H1 (cell line): Measurements from ENCODE around the gene MTURN. TPM values are rescaled to one million over a fixed set of nuclear protein-coding genes. Genes with fewer than 3 reads are reported as not detected.

Experiments used
- BACH1 ChIP-seq: IDR thresholded peaks from 2 replicates; pipeline ENCODE4 v1.6.1; 2012; ENCODE audit warnings: low read length, improper control_type of control experiment
- BCL11A ChIP-seq, 2 experiments: IDR thresholded peaks; one replicate each; pipeline ENCODE4 v1.6.1; 2011; ENCODE audit warnings: low read depth in 2 of 2, low read length in 2 of 2, mild to moderate bottlenecking in 2 of 2
- BRCA1 ChIP-seq: IDR thresholded peaks from 2 replicates; pipeline ENCODE4 v1.6.1; 2012; ENCODE audit warnings: low read depth, low read length, improper control_type of control experiment
- CEBPB ChIP-seq: IDR thresholded peaks from 2 replicates; pipeline ENCODE4 v1.6.1; 2012; ENCODE audit warnings: low read depth, low read length
- CHD1 ChIP-seq: IDR thresholded peaks from 2 replicates; pipeline ENCODE4 v1.6.1; 2012; ENCODE audit warnings: low read depth, low read length, improper control_type of control experiment
- CTCF ChIP-seq, 3 experiments: IDR thresholded peaks; 1 replicate in 2 of 3; 2 replicates in 1 of 3; pipeline versions ENCODE4 v1.5.1 to v1.6.1; 2011; ENCODE audit warnings: low read length in 3 of 3, mild to moderate bottlenecking in 3 of 3, inconsistent platforms in 2 of 3, low read depth in 1 of 3, moderate library complexity in 1 of 3; ENCODE audit not compliant: insufficient read depth in 1 of 3; ENCODE audit errors: control extremely low read depth in 1 of 3
- E2F6 ChIP-seq: IDR thresholded peaks from 2 replicates; pipeline ENCODE4 v1.6.1; 2012; ENCODE audit warnings: inconsistent platforms
- EGR1 ChIP-seq: IDR thresholded peaks from 2 replicates; pipeline ENCODE4 v1.6.1; 2011; ENCODE audit warnings: low read depth, low read length, borderline replicate concordance
- GTF2F1 ChIP-seq: IDR thresholded peaks from 2 replicates; pipeline ENCODE4 v1.6.1; 2012; ENCODE audit warnings: low read depth, low read length, improper control_type of control experiment, borderline replicate concordance
- MAX ChIP-seq: IDR thresholded peaks from 2 replicates; pipeline ENCODE4 v1.6.1; 2012; ENCODE audit warnings: inconsistent platforms
- RFX5 ChIP-seq: IDR thresholded peaks from 2 replicates; pipeline ENCODE4 v1.6.1; 2011; ENCODE audit warnings: low read depth, low read length, improper control_type of control experiment, borderline replicate concordance
- RNF2 ChIP-seq: fragments of 200-900, 300-1000 bp; sonication (generic); IDR thresholded peaks from 2 replicates; pipeline ENCODE4 v1.7.1; 2016; ENCODE audit warnings: borderline replicate concordance, low read depth, mild to moderate bottlenecking, antibody characterized with exemption, low read length; ENCODE audit not compliant: poor library complexity, severe bottlenecking; ENCODE audit errors: missing control alignments
- SAP30 ChIP-seq: fragments of 300-600 bp; sonication (generic); IDR thresholded peaks from 2 replicates; pipeline ENCODE4 v1.7.1; 2012; ENCODE audit warnings: low read length, moderate library complexity, mild to moderate bottlenecking, inconsistent platforms; ENCODE audit not compliant: insufficient read depth, insufficient replicate concordance
- SIN3A ChIP-seq, 2 experiments: IDR thresholded peaks in 1 of 2; conservative IDR thresholded peaks in 1 of 2; 2 replicates each; pipeline ENCODE4 v1.6.1; 2011 to 2012; ENCODE audit warnings: low read length in 2 of 2, improper control_type of control experiment in 1 of 2, low read depth in 1 of 2, mild to moderate bottlenecking in 1 of 2
- SP1 ChIP-seq: IDR thresholded peaks from 2 replicates; pipeline ENCODE4 v1.6.1; 2011; ENCODE audit warnings: low read depth, low read length
- SP2 ChIP-seq: IDR thresholded peaks from 2 replicates; pipeline ENCODE4 v1.6.1; 2012; ENCODE audit warnings: mild to moderate bottlenecking, low read length, inconsistent platforms
- SP4 ChIP-seq: IDR thresholded peaks from 2 replicates; pipeline ENCODE4 v1.6.1; 2012; ENCODE audit warnings: low read length, inconsistent platforms
- SUZ12 ChIP-seq: fragments of 200-600 bp; sonication (generic); IDR thresholded peaks from 2 replicates; pipeline ENCODE4 v1.6.1; 2012; ENCODE audit warnings: mild to moderate bottlenecking, inconsistent platforms, low read length, moderate library complexity, mixed read lengths
- TCF12 ChIP-seq: IDR thresholded peaks from 2 replicates; pipeline ENCODE4 v1.6.1; 2011; ENCODE audit warnings: low read depth, mild to moderate bottlenecking, low read length
- YY1 ChIP-seq: IDR thresholded peaks from 2 replicates; pipeline ENCODE4 v1.6.1; 2011; ENCODE audit warnings: low read depth, mild to moderate bottlenecking, low read length
- ZNF274 ChIP-seq: IDR thresholded peaks from 2 replicates; pipeline ENCODE4 v1.7.0; 2012; ENCODE audit warnings: low read length, borderline replicate concordance; ENCODE audit errors: extremely low read depth
- polyA plus RNA-seq, 7 experiments: library from polyadenylated mRNA; depleted of rRNA in 3 of 7; stranded (reverse) in 5 of 7; unstranded in 2 of 7; fragments of >200 nt in 5 of 7; fragments of 200-250 nt in 2 of 7; gene quantifications; 1 replicate in 5 of 7; 2 replicates in 1 of 7; 4 replicates in 1 of 7; pipeline versions ENCODE4 v1.2.1 to v1.2.3, GENCODE V29; 2011 to 2013; ENCODE audit warnings: missing spikeins in 2 of 7, mixed read lengths in 2 of 7
- total RNA-seq: library from RNA; stranded (reverse); fragmentation: NEBNext Ultra II Directional; extraction: Animal tissue kit (Norgen Biotek cat#: 25700); gene quantifications from 2 replicates; pipeline ENCODE4 v1.2.1, GENCODE V29; 2021

Gene MTURN
- total and polyA plus RNA-seq, 2 of the 8 experiments (the other 6 are each of a cell fraction or from before 2014, with no cell fraction given), result 2.6 to 5.8 TPM

- TF ChIP-seq E2F6 (no peak), SAP30 (no peak), BRCA1 (peak; percentile 23; the same call in 1 of the 2 replicates), RFX5 (no peak), SP2 (no peak), RNF2 (no peak), GTF2F1 (no peak), BACH1 (no peak), SUZ12 (no peak), SP1 (no peak; the same call in 1 of the 2 replicates), MAX (no peak), CEBPB (no peak), TCF12 (no peak), SP4 (no peak), BCL11A (IDR thresholded peaks at IDR 0.05; ENCODE audit: low read depth in 2 of 2, low read length in 2 of 2) (no peak), EGR1 (no peak), ZNF274 (no peak), YY1 (no peak), CTCF (IDR thresholded peaks at IDR 0.05; ENCODE audit: control extremely low read depth in 1 of 3, insufficient read depth in 1 of 3, low read depth in 1 of 3, low read length in 3 of 3) (no peak), CHD1 (no peak), SIN3A (conservative IDR thresholded peaks at IDR 0.05 in 1 of 2, IDR thresholded peaks at IDR 0.05 in 1 of 2; ENCODE audit: low read depth in 1 of 2, low read length in 2 of 2) (no peak)
Measured at GRCh38 chr7:30134611-30135300, at the start of gene MTURN (continued).
